ENCODE data around the gene BRAT1.

DNA sequence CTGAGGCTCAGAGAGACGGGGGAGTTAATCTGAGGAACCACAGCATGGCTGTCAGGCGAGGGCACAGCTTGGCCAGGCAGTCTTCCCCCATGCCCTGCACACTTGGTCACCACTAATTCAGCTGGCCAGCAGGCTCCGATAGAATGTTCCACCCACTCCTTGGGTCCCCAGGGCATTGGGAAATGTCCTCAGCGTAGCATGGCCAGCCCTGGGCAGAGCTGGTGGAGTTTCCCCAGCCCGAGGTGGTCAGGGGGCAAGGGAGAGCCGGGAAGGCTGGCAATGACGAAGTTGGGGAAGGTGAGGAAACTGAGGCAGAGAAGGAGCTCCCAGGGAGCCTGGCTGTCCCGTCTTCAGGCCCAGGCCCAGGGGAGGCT, 67.1 kb downstream of the BRAT1 start:
- no peak for TF ChIP-seq CTCF (conservative IDR thresholded peaks at IDR 0.05)
- TF ChIP-seq EZH2 (IDR thresholded peaks at IDR 0.05; ENCODE audit: low read depth), result no peak
